Upper lobe of left lung (tissue), 4 donors: ENCODE data around the gene PDZD8.

ENCODE experiments used
- CTCF ChIP-seq, 6 experiments: fragments of 450-650 bp in 4 of 6; fragments of 200-600 bp in 2 of 6; sonication (generic) in 2 of 6; IDR thresholded peaks; one replicate each; pipeline ENCODE4 v1.5.1; 2016 to 2019; ENCODE audit warnings: antibody characterized with exemption in 6 of 6
- POLR2AphosphoS5 ChIP-seq, 2 donors: sonication (generic); formaldehyde crosslinking; IDR thresholded peaks; one replicate each; pipeline ENCODE4 v1.5.1; 2017; ENCODE audit warnings: antibody characterized with exemption in 2 of 2

GRCh38 chr10:117299435-117299834 lies 75.8 kb downstream of the PDZD8 start:
- TF ChIP-seq CTCF (IDR thresholded peaks at IDR 0.05) (no peak), POLR2AphosphoS5 (IDR thresholded peaks at IDR 0.05) (no peak)
